AG04449 (cell line): Measurements from ENCODE around the gene ALDH1A3.
A peak's percentile ranks its signal among the peaks of the same experiment; 100 is the strongest.

Experiments used
- CTCF ChIA-PET: fragments of 350-600 bp; formaldehyde crosslinking; extraction: SDS; loops from one replicate; lab custom pipeline; 2021; ENCODE audit warnings: antibody characterized with exemption; lab: Yijun Ruan, JAX
- POLR2A ChIA-PET: fragments of 400-600, 350-600 bp; formaldehyde crosslinking; extraction: SDS; loops from one replicate; lab custom pipeline; 2020; ENCODE audit warnings: antibody characterized with exemption, inconsistent platforms; lab: Yijun Ruan, JAX
- DNase-seq: peaks from one replicate; pipeline ENCODE4 v3.0.0-alpha.2; 2010; ENCODE audit warnings: low read depth, low spot score
- H3K4me3 ChIP-seq: 2 replicates; pipeline ENCODE4 v1.5.1; 2011; ENCODE audit warnings: low read depth, mild to moderate bottlenecking, control low read depth, low read length
- TF ChIP-seq, protein P1 (sequence below): IDR thresholded peaks from one replicate; pipeline ENCODE4 v1.5.1; 2011; ENCODE audit warnings: mild to moderate bottlenecking, moderate library complexity, low read length, control low read depth, inconsistent platforms; ENCODE audit not compliant: insufficient read depth; ENCODE audit errors: missing control alignments

Gene ALDH1A3

DNA sequence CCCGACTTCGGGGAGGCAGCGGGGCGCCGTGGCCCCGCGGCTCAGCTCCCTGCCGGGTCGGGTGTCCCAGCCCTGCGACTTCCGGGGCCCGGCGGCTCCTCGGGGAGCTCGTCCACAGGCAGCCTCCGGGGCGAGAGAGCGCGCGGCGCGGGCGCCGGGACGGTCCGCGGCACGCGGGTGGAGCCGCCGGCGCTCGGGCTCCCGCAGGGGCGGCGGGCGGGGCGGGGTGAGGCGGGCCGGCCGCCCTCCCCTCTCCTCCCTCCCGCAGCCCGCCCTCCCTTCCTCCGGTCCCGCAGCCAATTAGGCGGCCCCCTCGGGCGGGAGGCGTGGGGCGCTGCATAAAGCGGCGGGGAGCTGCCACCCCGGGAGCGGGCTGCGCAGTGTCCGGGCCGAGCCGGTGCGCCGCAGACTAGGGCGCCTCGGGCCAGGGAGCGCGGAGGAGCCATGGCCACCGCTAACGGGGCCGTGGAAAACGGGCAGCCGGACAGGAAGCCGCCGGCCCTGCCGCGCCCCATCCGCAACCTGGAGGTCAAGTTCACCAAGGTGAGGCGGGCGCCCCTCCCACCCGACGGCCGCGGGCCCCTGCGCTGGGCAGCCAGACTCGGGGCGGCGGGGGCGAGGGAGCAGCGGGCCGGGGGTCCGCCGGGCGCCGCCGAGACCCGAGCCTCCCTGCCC is at the start of gene ALDH1A3:
Gene ALDH1A3 (plus strand): TSS at position 368 of the 675 bp plus-strand sequence. CDS start 77 bp downstream, at position 445.
- ChIA-PET POLR2A (no interaction called here), CTCF (interaction anchor here (0.8 to 2.8 kb wide), 6 partner anchors 9 to 254 kb away, joined by 3 to 10 read pairs (median 6); partner anchors contain the start of gene LRRK1)
- peak within 1 kb of the TSS; percentile 50 for H3K4me3 ChIP-seq
- no peak for DNase-seq
- TF ChIP-seq, protein P1, sequence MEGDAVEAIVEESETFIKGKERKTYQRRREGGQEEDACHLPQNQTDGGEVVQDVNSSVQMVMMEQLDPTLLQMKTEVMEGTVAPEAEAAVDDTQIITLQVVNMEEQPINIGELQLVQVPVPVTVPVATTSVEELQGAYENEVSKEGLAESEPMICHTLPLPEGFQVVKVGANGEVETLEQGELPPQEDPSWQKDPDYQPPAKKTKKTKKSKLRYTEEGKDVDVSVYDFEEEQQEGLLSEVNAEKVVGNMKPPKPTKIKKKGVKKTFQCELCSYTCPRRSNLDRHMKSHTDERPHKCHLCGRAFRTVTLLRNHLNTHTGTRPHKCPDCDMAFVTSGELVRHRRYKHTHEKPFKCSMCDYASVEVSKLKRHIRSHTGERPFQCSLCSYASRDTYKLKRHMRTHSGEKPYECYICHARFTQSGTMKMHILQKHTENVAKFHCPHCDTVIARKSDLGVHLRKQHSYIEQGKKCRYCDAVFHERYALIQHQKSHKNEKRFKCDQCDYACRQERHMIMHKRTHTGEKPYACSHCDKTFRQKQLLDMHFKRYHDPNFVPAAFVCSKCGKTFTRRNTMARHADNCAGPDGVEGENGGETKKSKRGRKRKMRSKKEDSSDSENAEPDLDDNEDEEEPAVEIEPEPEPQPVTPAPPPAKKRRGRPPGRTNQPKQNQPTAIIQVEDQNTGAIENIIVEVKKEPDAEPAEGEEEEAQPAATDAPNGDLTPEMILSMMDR, result no peak

DNA sequence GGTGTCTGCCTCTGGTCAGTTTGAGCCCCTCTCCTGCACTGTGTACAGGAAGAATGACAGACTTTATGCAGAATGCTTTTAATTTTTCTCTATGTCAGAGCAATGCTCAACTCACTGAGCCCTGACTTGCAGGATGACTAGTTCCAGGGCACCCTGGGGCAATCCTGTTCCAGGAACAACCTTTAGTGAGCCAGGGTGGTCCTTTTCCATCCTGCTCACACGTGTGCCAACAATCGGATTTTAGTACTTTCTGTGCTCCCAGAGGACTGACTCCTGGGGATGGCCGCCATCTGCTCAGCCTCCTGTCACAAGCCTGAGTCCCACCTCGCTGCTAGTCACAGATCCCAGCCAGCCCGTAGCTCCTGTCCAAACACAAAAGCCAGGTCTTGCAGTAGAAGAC is 48.2 kb upstream of the ALDH1A3 start:
- ChIA-PET CTCF (interaction anchor here (0.6 to 1.2 kb wide), 3 partner anchors 41 to 258 kb away, joined by 3 to 5 read pairs (median 3); no protein-coding TSS in a partner anchor), POLR2A (no interaction called here)
- TF ChIP-seq, protein P1, result no peak
- DNase-seq, result no peak
- no peak overlapping the region for H3K4me3 ChIP-seq

DNA sequence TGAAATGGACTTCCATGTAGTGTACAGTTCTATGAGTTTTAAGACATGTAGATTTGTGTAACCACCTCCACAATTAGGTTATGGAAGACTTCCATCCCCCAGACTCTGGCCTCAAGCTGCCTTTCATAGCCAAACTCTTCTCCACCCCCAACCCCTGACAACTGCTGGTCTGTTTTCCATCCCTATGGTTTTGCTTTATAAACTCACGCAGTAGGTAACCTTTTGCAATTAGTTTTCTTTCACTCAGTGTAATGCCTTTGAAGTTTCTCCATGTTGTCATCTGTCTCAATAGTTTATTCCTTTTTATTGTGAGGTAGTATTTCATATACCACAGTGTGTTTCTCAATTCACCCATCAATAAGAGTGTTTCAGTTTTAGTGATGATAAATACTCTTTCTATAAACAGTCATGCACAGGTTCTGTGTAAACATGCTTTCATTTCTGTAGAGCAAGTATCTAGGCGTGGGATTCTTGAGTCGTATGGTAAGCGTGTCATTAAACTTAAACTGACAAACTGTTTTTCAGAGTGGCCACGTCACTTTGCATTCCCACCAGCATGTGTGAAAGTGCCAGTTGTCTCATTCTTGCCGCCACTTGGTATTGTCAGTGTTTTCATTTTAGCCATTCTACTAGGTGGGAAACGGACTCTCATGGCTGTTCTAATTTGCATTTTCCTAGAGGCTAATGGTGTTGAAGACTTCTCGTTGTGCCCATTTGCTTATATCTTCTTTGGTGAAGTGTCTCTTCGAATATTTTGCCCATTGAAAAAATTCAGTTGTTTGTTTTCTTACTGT is 47.3 kb upstream of the ALDH1A3 start:
- TF ChIP-seq, protein P1, result no peak
- DNase-seq, result no peak
- no peak overlapping the region for H3K4me3 ChIP-seq
- ChIA-PET POLR2A (no interaction called here), CTCF (interaction anchor here (0.6 to 1.2 kb wide), 3 partner anchors 40 to 259 kb away, joined by 3 to 5 read pairs (median 3); no protein-coding TSS in a partner anchor)

DNA sequence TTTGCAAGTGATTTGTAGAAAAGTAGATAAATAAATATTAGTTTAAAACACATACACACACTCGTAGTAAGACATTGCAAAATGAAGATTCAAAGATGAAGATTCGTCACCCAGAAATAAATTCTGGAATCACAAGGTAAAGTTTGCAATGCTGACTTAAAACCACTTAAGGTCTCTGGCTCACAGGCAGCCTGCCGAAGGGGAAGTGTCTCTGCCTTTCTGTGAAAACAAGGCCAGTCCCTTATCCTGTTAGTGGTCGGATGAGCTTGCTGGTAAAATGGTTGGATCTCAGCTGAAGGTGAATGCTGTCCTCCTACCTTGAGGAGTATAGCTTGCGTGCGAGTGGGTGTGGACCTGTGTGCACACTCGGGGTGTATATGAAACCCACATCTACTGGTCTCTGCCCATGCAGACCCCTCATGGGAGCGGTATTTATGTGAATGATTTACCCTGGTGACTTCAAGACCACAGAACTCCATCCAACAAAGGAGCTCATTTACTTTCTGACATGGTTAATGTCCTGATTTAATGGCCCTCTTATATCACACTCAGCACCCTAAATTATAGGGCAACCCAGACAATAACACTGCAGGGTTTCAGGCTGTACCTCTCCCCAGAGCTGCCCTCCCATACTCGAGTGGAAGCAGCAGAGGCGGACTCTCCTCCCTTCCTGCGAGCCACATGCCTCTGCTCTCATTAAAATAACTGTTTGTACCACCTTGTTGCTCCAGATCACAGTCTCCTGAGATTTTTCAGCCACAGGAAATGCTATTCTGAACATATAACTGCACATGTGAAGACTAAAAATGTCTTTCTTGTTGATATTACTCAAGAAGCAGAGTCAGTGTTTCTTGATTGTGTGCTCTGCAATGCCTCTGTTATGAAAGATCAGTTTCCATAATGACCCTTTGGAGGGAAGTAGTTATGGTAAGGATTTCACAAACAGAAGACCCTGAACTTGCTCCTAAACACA is 45.9 kb upstream of the ALDH1A3 start:
- CTCF ChIA-PET, result interaction anchor here (0.7 to 1.2 kb wide), 2 partner anchors 22 to 44 kb away, joined by 3 read pairs; no protein-coding TSS in a partner anchor
- no peak overlapping the region for H3K4me3 ChIP-seq
- POLR2A ChIA-PET, result no interaction called here
- DNase-seq, result no peak
- TF ChIP-seq, protein P1, result no peak

DNA sequence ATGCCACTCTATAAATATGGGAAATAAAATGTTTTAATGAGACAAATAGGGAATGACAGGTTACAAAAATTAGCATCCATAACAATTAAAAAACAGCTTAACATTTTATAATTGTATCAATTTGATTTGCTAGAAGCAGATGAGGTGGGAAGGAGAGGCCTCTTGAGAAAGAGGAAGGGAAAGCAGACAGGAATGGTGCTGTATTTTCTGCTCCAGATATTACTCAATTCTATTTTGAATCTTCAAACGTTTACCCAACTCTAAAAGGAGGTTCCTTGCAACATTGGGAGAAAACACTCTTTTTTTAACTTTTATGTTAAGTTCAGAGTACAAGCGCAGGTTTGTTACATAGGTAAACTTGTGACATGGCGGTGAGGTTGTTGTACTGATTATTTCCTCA is 44.9 kb upstream of the ALDH1A3 start:
- H3K4me3 ChIP-seq, result no peak overlapping the region
- CTCF ChIA-PET, result interaction anchor here (0.7 to 1.2 kb wide), 2 partner anchors 21 to 43 kb away, joined by 3 read pairs; no protein-coding TSS in a partner anchor
- no peak for DNase-seq
- TF ChIP-seq, protein P1, result no peak
- POLR2A ChIA-PET, result no interaction called here
